Posterior vena cava (tissue), 2 donors: ENCODE data around the gene ACE. TPM values are rescaled to one million over a fixed set of nuclear protein-coding genes. Genes with fewer than 3 reads are reported as not detected.

Source experiments
- DNase-seq: peaks from one replicate; pipeline ENCODE4 v3.0.0-alpha.2; 2020; ENCODE audit warnings: low spot score
- intact Hi-C, 2 donors: fragments of 100-400 bp; cut with DNase I; formaldehyde crosslinking; loops; one replicate each; pipeline versions ENCODE4 v1.14.1 to v1.14.2; 2022 to 2023
- total RNA-seq, 2 donors: library from RNA; stranded (reverse); fragmentation: NEBNext Ultra II Directional; extraction: Animal tissue kit (Norgen Biotek cat#: 25700); gene quantifications; one replicate each; pipeline ENCODE4 v1.2.1, GENCODE V29; 2021
- donor health status: DM: yes; HTN: yes; CAD: no.
- donor health status: DM: yes; HTN: yes; CAD: no.

ACE gene
- total RNA-seq, 2 donors from 2014 or later = 9.9 to 16.3 TPM

DNA sequence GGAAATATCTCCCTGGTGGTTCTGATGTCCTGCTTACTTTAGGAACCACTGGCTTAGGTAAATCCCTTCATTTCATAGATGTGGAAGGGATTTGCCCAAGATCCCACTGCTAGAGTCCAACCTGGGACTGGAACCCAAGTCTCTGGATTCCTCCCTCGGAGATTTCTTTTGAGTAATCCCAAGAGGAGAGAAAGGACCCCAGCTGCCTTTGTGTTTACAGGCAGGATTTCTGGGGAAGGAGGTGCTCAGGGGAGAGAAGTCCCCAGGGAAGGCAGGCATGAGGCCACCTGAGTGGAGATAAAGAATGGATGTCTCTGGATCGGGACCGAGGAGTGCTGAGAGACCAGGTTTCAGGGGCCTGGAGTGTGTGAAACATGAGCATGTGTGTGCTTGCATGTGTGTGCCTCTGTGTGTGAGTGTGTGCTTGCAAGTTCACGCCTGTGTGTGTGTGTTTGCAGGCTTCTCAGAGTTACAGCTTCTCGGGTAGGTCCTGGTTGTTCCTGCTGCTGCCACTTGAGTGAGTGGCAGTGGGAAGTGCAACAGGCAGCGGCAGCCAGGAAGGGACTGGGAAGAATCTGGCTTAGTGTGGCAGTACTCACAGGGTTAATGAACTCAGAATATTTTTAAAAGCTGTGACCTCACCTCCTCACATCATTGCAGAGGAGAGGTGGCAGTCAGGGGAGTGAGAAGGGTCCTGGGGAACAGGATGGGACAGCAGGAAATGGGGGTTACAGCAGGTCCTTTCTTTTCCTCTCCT, 48.5 kb downstream of the ACE start:
- DNase-seq = no peak
- intact Hi-C loops = no loop called here

- intact Hi-C loops = no loop called here
- DNase-seq = no peak
Measured at GRCh38 chr17:63526861-63527260, 50.0 kb downstream of the ACE start.

- intact Hi-C loops = no loop called here
- no peak for DNase-seq
Measured at GRCh38 chr17:63528183-63528582, 51.3 kb downstream of the ACE start.

- DNase-seq = no peak
- intact Hi-C loops = no loop called here
Measured at GRCh38 chr17:63529711-63530556, 53.1 kb downstream of the ACE start.

GRCh38 chr17:63530557-63531021, 53.7 kb downstream of the ACE start:
- no peak for DNase-seq
- intact Hi-C loops = no loop called here

- intact Hi-C loops = no loop called here
- DNase-seq = no peak
Measured at GRCh38 chr17:63531022-63531965, 54.4 kb downstream of the ACE start.

DNA sequence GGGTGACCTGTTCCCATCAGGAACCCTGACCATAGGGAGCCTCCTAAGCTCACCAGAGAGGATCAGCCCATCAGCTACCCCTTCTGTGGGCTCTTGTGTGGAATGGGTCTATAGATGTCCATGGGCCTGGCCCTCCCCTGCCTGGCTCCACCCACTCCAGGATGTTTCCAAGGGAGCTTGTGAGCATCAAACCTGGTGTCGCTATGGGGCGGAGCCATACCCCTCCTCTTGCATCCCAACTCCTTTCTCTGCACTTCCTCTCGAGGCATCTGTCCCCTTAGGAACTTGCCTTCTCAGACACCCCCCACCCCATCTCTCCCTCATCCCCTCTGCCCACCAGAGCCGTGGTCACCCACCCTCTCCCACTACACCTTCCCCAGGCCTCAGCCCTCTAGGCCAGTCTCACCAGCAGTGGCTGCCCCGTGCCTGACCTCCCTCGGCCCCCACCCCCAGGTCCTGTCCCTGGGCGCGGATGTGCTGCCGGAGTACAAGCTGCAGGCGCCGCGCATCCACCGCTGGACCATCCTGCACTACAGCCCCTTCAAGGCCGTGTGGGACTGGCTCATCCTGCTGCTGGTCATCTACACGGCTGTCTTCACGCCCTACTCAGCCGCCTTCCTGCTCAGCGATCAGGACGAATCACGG, 56.7 kb downstream of the ACE start:
- no peak for DNase-seq
- intact Hi-C loops = no loop called here

GRCh38 chr17:63534078-63534570, 57.3 kb downstream of the ACE start:
- intact Hi-C loops = no loop called here
- DNase-seq = no peak

- intact Hi-C loops = no loop called here
- DNase-seq = no peak
Measured at GRCh38 chr17:63534816-63535455, 58.1 kb downstream of the ACE start.

DNA sequence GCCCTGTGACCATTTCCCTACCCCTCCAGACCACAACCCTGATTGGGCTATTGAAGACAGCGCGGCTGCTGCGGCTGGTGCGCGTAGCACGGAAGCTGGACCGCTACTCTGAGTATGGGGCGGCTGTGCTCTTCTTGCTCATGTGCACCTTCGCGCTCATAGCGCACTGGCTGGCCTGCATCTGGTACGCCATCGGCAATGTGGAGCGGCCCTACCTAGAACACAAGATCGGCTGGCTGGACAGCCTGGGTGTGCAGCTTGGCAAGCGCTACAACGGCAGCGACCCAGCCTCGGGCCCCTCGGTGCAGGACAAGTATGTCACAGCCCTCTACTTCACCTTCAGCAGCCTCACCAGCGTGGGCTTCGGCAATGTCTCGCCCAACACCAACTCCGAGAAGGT, 58.8 kb downstream of the ACE start:
- DNase-seq = peak; percentile 81
- intact Hi-C loops = no loop called here

DNA sequence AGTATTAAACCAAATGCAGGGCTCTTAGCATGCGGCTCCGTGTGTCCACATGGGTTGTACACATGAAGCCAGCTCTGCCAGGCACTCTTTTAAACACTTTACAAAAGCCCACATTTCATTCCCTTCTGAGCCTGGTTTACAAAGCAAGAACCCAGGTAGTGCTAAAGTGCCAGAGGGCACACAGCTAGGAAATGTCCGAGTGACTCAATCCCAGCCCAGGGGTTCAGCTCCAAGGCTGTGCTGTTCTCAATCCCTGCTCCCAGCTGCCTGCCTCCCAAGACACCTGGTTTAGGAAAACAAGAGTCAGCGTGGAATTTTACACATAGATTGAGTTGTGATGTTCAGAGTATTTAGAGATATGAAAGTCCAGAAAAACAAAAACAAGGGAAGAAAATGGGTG, 60.1 kb downstream of the ACE start:
- intact Hi-C loops = no loop called here
- DNase-seq = peak; percentile 18

GRCh38 chr17:63537991-63538692, 61.3 kb downstream of the ACE start:
- DNase-seq = peak; percentile 72
- intact Hi-C loops = no loop called here

- peak; percentile 55 for DNase-seq
- intact Hi-C loops = no loop called here
Measured at GRCh38 chr17:63538693-63539595, 62.1 kb downstream of the ACE start.

GRCh38 chr17:63540590-63540989, 63.7 kb downstream of the ACE start:
- intact Hi-C loops = no loop called here
- DNase-seq = peak; percentile 66

GRCh38 chr17:63542218-63542545, 65.3 kb downstream of the ACE start:
- DNase-seq = peak; percentile 47
- intact Hi-C loops = no loop called here

- intact Hi-C loops = no loop called here
- DNase-seq = peak; percentile 64
Measured at GRCh38 chr17:63542942-63543821, 66.3 kb downstream of the ACE start.
